ACHN (cell line): ENCODE measurements around the gene CDKN2B.
A peak's percentile ranks its signal among the peaks of the same experiment; 100 is the strongest.
"Not testable (repeated sequence)": the region's sequence is repeated elsewhere in the genome, so short reads cannot be mapped to it uniquely, and the experiment has no call there.

Source experiments
- DNase-seq: peaks from one replicate; pipeline ENCODE4 v3.0.0-alpha.2; 2015
- in situ Hi-C: cut with HindIII; loops from 2 replicates; pipeline ENCODE4 v1.10.0; 2017; ENCODE audit warnings: low sequenced_read_pairs, low pct_ligation_motif_present, low pct_unique_long_range_greater_than_20kb

The CDKN2B gene, protein sequence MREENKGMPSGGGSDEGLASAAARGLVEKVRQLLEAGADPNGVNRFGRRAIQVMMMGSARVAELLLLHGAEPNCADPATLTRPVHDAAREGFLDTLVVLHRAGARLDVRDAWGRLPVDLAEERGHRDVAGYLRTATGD

GRCh38 chr9:22008717-22009505 is at the start of gene CDKN2B:
CDKN2B (minus strand) TSS chr9:22009305; CDS start chr9:22008953, 352 bp downstream.
- DNase-seq: peak; percentile 94
- in situ Hi-C loops: no loop called here

- in situ Hi-C loops, DNase-seq: not testable (repeated sequence)
Observed at GRCh38 chr9:22057972-22058371, 48.9 kb upstream of the CDKN2B start.

GRCh38 chr9:22056402-22056801 is 47.3 kb upstream of the CDKN2B start:
- in situ Hi-C loops: no loop called here
- no peak for DNase-seq

GRCh38 chr9:22055090-22055489 is 46.0 kb upstream of the CDKN2B start:
- DNase-seq: no peak
- in situ Hi-C loops: no loop called here

GRCh38 chr9:22054529-22054928 is 45.4 kb upstream of the CDKN2B start:
- in situ Hi-C loops: no loop called here

DNA sequence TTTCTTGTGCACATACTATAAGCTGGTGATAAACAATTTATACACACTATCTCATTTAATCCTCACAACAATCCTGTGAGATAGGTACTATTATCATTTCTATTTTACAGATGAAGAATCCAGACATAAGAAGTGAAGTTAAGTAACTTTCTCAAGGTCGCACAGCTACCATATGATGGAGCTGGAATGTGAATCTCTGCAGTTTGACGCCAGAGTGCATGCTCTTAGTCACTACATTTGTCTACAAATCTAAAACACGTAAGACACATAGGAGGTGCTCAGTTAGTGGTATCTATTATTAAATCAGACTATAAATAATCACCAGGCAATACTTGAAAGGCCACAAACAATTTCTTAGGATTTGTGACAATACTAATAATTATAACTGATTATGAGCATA is 45.0 kb upstream of the CDKN2B start:
- DNase-seq: no peak
- in situ Hi-C loops: no loop called here

More at GRCh38 chr9:22054529-22054928, 45.4 kb upstream of the CDKN2B start:
- DNase-seq: no peak

DNA sequence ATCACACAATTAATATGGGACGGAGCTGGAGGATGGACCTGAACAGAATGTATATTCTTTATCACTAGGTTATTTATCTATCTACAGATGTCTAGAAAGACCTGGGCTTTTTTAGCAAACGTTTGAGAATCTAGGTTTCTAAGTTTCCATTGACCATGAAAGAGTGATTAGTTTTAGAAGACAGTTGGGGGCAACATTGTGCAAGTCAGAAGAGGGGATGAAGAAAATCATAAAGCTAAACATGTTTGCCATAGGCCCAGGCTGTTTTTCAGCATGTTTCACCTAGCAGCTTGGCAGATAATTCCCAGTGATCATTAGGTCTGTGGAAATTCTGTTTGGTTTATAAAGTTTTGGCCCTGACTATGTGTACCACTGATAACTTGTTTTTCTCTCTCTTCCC is 44.1 kb upstream of the CDKN2B start:
- in situ Hi-C loops: no loop called here
- no peak for DNase-seq

- peak; percentile 54 for DNase-seq
- in situ Hi-C loops: no loop called here
Observed at GRCh38 chr9:22052376-22052945, 43.4 kb upstream of the CDKN2B start.

- in situ Hi-C loops: no loop called here
- no peak for DNase-seq
Observed at GRCh38 chr9:22050924-22051323, 41.8 kb upstream of the CDKN2B start.

DNA sequence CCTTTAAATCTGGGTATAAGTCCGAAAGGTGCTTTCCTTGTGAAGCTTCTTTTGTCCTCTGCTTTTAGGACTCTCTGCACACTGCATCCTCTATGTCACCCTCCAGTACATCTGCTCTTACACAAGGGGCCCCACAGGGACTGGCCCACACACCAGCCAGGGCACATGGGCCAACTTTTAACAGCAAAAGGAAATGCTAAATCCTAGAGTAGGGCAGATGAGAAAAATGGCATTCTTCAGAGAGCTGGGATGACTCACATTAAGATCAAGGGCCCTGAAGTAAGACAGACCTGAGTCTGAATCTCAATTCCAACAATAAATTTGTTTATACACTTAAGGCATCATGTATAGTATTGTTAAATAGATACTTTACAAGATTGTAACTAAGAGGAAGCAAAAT is 40.3 kb upstream of the CDKN2B start:
- in situ Hi-C loops: no loop called here
- peak; percentile 10 for DNase-seq

DNA sequence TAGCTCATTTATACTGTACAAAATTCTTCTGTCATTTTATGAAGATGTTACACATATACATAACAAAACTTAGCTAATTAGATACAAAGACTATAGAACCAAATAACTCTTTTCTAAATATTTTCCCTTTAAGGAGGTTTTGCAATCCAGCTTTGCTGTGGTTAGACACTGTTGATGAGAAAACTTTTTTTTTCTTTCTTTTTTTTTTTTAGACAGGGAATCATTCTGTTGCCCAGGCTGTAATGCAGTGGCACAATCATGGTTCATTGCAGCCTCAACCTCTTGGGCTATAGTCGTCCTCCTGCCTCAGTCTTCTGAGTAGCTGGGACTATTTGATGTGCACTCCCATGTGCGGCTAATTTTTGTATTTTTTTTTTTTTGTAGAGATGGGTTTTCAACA is 38.5 kb upstream of the CDKN2B start:
- in situ Hi-C loops: no loop called here
- DNase-seq: no peak

GRCh38 chr9:22046243-22046885 is 37.3 kb upstream of the CDKN2B start:
- DNase-seq: no peak
- in situ Hi-C loops: no loop called here

DNA sequence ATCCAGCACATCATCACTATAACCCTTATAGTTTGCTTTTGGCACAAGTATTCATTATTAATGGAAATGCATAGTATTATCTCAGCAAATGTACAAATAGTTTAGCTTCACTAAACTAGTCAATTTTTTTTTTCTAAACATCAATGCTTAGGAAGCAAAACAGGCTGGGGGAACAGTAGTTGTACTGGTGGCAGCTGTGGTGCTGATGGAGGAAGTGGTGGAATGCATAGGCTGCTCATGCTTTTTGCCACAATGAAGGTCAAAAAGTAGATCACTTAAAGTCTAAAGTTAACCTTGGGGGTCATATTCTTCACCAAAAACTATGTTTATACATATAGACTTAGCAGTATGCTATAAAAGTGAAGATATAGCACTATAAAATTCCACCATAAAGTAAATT is 36.3 kb upstream of the CDKN2B start:
- in situ Hi-C loops: no loop called here

DNA sequence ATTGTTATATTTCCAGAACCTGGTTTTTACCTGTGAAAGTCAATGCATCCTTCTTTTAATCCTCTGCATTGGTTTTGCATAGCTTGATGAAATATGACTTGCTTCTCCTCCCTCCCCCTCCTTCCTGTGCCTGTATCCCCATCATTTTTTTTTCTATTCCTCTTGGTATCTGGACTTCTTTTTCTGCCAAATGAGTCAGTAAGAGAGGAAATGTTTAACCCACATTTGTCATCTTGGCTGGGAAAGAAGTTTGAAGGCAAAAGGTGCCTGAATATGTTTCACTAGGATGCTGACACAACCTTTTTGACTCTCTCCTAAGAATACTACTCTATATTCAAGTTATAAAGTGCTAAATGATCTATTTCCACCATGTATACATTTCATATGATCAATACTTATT is 35.5 kb upstream of the CDKN2B start:
- peak; percentile 87 for DNase-seq
- in situ Hi-C loops: no loop called here

More for the DNA sequence above, 36.3 kb upstream of the CDKN2B start:
- no peak for DNase-seq

DNA sequence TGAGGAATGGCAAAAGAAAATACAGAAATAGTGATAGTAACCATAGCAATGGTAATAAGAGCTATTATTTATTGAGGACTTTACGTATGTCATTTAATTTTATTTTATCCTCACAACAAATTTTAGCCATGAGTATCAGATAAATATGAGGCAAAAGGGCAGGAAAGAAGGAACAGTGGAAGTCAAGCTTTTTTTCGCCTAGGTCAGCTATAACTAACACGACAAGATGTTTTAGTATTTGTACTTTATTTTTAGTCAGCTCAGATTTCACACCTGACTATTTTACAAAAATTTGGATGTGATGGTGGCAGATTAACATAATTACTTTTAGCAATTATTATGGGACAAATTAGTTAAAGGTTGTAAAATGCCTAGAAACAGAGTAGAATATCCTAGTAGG is 34.8 kb upstream of the CDKN2B start:
- DNase-seq: no peak
- in situ Hi-C loops: no loop called here

DNA sequence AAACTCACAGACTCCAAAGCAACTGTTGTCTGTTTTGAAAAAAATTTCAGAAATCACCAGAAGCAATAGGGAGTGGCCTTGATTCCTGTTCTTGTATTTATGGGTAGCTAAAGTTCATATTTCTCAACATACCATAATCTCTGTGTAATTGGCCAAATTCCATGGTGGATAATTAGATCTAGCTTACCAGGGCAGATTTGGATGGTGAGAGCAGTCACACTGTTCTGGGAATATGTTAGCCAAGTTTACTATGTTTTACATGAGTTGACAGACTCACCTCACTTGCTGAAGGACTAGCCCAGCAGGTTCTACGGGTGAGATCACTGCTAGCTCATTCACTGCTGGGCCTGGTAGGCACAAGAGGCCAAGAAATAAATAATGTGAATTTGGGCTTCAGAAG is 32.7 kb upstream of the CDKN2B start:
- DNase-seq: no peak
- in situ Hi-C loops: no loop called here

DNA sequence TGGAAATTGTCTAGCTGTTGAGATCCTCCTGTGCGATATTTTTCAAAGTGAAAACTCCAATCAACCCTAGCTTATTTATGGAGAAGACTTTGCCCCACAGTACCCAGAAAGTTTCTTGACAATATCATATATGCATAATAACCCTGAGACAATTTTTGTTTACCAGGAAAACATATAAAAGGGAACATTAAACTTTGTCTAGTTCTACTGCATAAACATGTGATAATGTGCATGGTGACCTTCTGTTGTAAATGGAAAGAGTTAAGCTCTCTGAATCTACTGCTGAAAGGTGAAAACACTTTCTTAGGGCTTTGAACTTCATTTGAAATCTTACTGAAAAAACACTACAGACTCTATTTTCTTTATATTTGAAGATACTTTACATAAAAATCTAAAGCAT is 32.2 kb upstream of the CDKN2B start:
- in situ Hi-C loops: no loop called here
- no peak for DNase-seq

DNA sequence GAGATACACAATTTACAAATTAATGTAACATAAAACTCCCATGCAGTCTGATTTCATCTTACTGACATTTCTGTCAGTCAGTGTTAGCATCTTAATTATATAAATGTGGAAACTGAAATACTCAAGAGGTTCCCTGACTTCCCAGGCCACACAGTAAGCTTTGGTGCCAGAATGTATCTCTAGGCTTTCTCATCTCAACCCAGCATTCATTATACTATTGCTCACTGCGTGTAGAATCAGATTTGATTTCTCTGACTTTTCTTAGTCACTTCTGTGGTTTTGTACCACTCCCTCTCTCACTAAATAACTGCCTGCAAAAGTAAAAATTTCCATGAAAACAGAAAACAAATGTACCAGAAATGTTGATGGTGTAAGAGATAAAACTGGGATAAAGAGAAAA is 31.7 kb upstream of the CDKN2B start:
- DNase-seq: no peak
- in situ Hi-C loops: no loop called here

- in situ Hi-C loops: no loop called here
- DNase-seq: no peak
Observed at GRCh38 chr9:22039258-22039657, 30.2 kb upstream of the CDKN2B start.
